ENCODE measurements around the gene BRD3OS.
A peak's percentile ranks its signal among the peaks of the same experiment; 100 is the strongest.

Gene BRD3OS

GRCh38 chr9:134066526-134066912 is 41.2 kb downstream of the BRD3OS start:
- no peak for TF ChIP-seq CTCF (IDR thresholded peaks at IDR 0.05; ENCODE audit: extremely low read depth, insufficient read depth, missing control alignments)
- in situ Hi-C loops (cut with MboI; ENCODE audit: low pct_unique_long_range_greater_than_20kb, low sequenced_read_pairs, unreplicated experiment): no loop called here
- peak; percentile 53 for DNase-seq (ENCODE audit: low spot score)

- no peak for TF ChIP-seq CTCF (IDR thresholded peaks at IDR 0.05; ENCODE audit: extremely low read depth, insufficient read depth, missing control alignments)
- peak; percentile 64 for DNase-seq (ENCODE audit: low spot score)
- in situ Hi-C loops (cut with MboI; ENCODE audit: low pct_unique_long_range_greater_than_20kb, low sequenced_read_pairs, unreplicated experiment): no loop called here
Measured at GRCh38 chr9:134066913-134067851, 41.9 kb downstream of the BRD3OS start.

GRCh38 chr9:134067904-134068743 is 42.8 kb downstream of the BRD3OS start, which contains the start of gene BRD3:
Gene BRD3 (minus strand): TSS chr9:134068026. CDS start chr9:134053477, 14,549 bp downstream.
- in situ Hi-C loops (cut with MboI; ENCODE audit: low pct_unique_long_range_greater_than_20kb, low sequenced_read_pairs, unreplicated experiment): no loop called here
- peak; percentile 98 for DNase-seq (ENCODE audit: low spot score)
- peak; percentile 21 for TF ChIP-seq CTCF (IDR thresholded peaks at IDR 0.05; ENCODE audit: extremely low read depth, insufficient read depth, missing control alignments)

- in situ Hi-C loops (cut with MboI; ENCODE audit: low pct_unique_long_range_greater_than_20kb, low sequenced_read_pairs, unreplicated experiment): no loop called here
- DNase-seq (ENCODE audit: low spot score): peak; percentile 5
- TF ChIP-seq CTCF (IDR thresholded peaks at IDR 0.05; ENCODE audit: extremely low read depth, insufficient read depth, missing control alignments): no peak
Measured at GRCh38 chr9:134068744-134069479, 43.6 kb downstream of the BRD3OS start.

- peak; percentile 6 for DNase-seq (ENCODE audit: low spot score)
- in situ Hi-C loops (cut with MboI; ENCODE audit: low pct_unique_long_range_greater_than_20kb, low sequenced_read_pairs, unreplicated experiment): no loop called here
- TF ChIP-seq CTCF (IDR thresholded peaks at IDR 0.05; ENCODE audit: extremely low read depth, insufficient read depth, missing control alignments): no peak
Measured at GRCh38 chr9:134069480-134070399, 44.5 kb downstream of the BRD3OS start.

Data from GM13977 (cell line).